Smooth muscle cell (in vitro differentiated cells): ENCODE results near the gene ZNF771. TPM values are rescaled to one million over a fixed set of nuclear protein-coding genes. Genes with fewer than 3 reads are reported as not detected.

Experiments
- DNase-seq: peaks from one replicate; lab custom pipeline; 2025; ENCODE audit not compliant: unreplicated experiment; lab: John Stamatoyannopoulos, UW
- H2AFZ ChIP-seq: fragments of 200-600 bp; sonication (generic); 2 replicates; pipeline ENCODE4 v1.6.0; 2016; ENCODE audit warnings: antibody characterized with exemption, low read depth, mild to moderate bottlenecking
- H3F3A ChIP-seq: fragments of 200-600 bp; sonication (generic); 2 replicates; pipeline ENCODE4 v1.6.0; 2017; ENCODE audit warnings: antibody characterized with exemption, low read depth
- H3K27ac ChIP-seq: fragments of 200-600 bp; sonication (generic); 2 replicates; pipeline ENCODE4 v1.5.1; 2016; ENCODE audit warnings: low read depth, mild to moderate bottlenecking
- H3K27me3 ChIP-seq: fragments of 200-600 bp; sonication (generic); 2 replicates; pipeline ENCODE4 v1.6.1; 2016; ENCODE audit warnings: low read depth, mild to moderate bottlenecking
- H3K36me3 ChIP-seq: fragments of 200-600 bp; sonication (generic); 2 replicates; pipeline ENCODE4 v1.5.1; 2016; ENCODE audit warnings: low read depth
- H3K4me1 ChIP-seq: fragments of 200-600 bp; sonication (generic); 2 replicates; pipeline ENCODE4 v1.5.1; 2016; ENCODE audit warnings: low read depth
- H3K4me2 ChIP-seq: fragments of 200-600 bp; sonication (generic); 2 replicates; pipeline ENCODE4 v1.6.0; 2016; ENCODE audit warnings: mild to moderate bottlenecking
- H3K4me3 ChIP-seq: fragments of 200-600 bp; sonication (generic); 2 replicates; pipeline ENCODE4 v1.5.1; 2016; ENCODE audit warnings: mild to moderate bottlenecking
- H3K79me2 ChIP-seq: fragments of 200-600 bp; sonication (generic); 2 replicates; pipeline ENCODE4 v1.6.0; 2016; ENCODE audit warnings: low read depth, mild to moderate bottlenecking
- H3K9ac ChIP-seq: fragments of 200-600 bp; sonication (generic); 2 replicates; pipeline ENCODE4 v1.6.0; 2016; ENCODE audit warnings: low read depth
- H3K9me3 ChIP-seq: fragments of 200-600 bp; sonication (generic); replicated peaks from 2 replicates; pipeline ENCODE4 v1.5.1; 2016; ENCODE audit warnings: low read depth
- H4K20me1 ChIP-seq: fragments of 200-600 bp; sonication (generic); 2 replicates; pipeline ENCODE4 v1.6.0; 2016; ENCODE audit warnings: low read depth
- CTCF ChIP-seq: fragments of 200-600 bp; sonication (generic); IDR thresholded peaks from 2 replicates; pipeline ENCODE4 v1.5.1; 2017; ENCODE audit warnings: borderline replicate concordance, mild to moderate bottlenecking, antibody characterized with exemption; ENCODE audit not compliant: insufficient read depth, poor library complexity, severe bottlenecking
- WGBS: methylation state at CpG from one replicate; pipeline ENCODE4 v1.1.7; 2016; ENCODE audit warnings: low lambda C conversion rate; 5-methylcytosine and 5-hydroxymethylcytosine counted together
- polyA plus RNA-seq: library from polyadenylated mRNA; unstranded; fragments of >200 nt; fragmentation: Nextera tagmentation; extraction: Ambion mirVana; gene quantifications from 2 replicates; pipeline ENCODE4 v1.2.1, GENCODE V29; 2016
- total RNA-seq: library from RNA; depleted of rRNA; stranded (reverse); fragments of >200 nt; gene quantifications from 2 replicates; pipeline ENCODE4 v1.2.3, GENCODE V29; 2014

Gene ZNF771
- total and polyA plus RNA-seq, 2 experiments from 2014 or later: 7.2 to 20.9 TPM

GRCh38 chr16:30377812-30378235 lies 29.6 kb upstream of the ZNF771 start:
- DNase-seq: peak; percentile 82
- no peaks in the 10 kb centered on the region for H3F3A ChIP-seq
- TF ChIP-seq CTCF: no peak

GRCh38 chr16:30378236-30379157 lies 28.9 kb upstream of the ZNF771 start:
- Histone ChIP-seq H3K9ac (peak overlapping the region; percentile 96), H3K4me1 (peaks cover 14% of the 10 kb centered on the region), H3K27ac (peak overlapping the region; percentile 99), H3K36me3 (no peaks in the 10 kb centered on the region), H4K20me1 (peaks cover 5% of the 10 kb centered on the region), H3K9me3 (no peaks in the 10 kb centered on the region), H2AFZ (no peak overlapping the region), H3K27me3 (no peaks in the 10 kb centered on the region), H3K4me3 (peak overlapping the region; percentile 67), H3K4me2 (peak overlapping the region; percentile 95), H3K79me2 (no peaks in the 10 kb centered on the region), H3F3A (no peaks in the 10 kb centered on the region)
- peak; percentile 16 for TF ChIP-seq CTCF
- WGBS: under 1% methylated on average over 47 of the region's 67 CpGs
- DNase-seq: peak; percentile 97

More at GRCh38 chr16:30377812-30378235, 29.6 kb upstream of the ZNF771 start:
- Histone ChIP-seq H3K27me3 (no peaks in the 10 kb centered on the region), H3K79me2 (no peaks in the 10 kb centered on the region), H3K9ac (peak overlapping the region; percentile 96), H3K4me3 (peak overlapping the region; percentile 67), H3K9me3 (no peaks in the 10 kb centered on the region), H3K4me1 (peaks cover 14% of the 10 kb centered on the region), H3K27ac (peak overlapping the region; percentile 99), H3K4me2 (peak overlapping the region; percentile 95), H4K20me1 (peaks cover 5% of the 10 kb centered on the region), H3K36me3 (no peaks in the 10 kb centered on the region), H2AFZ (peak overlapping the region; percentile 89)
- under 1% methylated on average over 35 of the region's 39 CpGs for WGBS

- Histone ChIP-seq H3K4me2 (peak overlapping the region; percentile 95), H3K36me3 (no peaks in the 10 kb centered on the region), H3K9ac (peak overlapping the region; percentile 43), H3K27ac (peak overlapping the region; percentile 67), H3K79me2 (no peaks in the 10 kb centered on the region), H3K27me3 (no peaks in the 10 kb centered on the region), H3K4me3 (peak overlapping the region; percentile 67), H3F3A (no peaks in the 10 kb centered on the region), H4K20me1 (peaks cover 5% of the 10 kb centered on the region), H3K4me1 (peaks cover 14% of the 10 kb centered on the region), H2AFZ (no peak overlapping the region), H3K9me3 (no peaks in the 10 kb centered on the region)
- WGBS: 26% methylated on average over 27 of the region's 27 CpGs
- no peak for DNase-seq
- TF ChIP-seq CTCF: no peak
Measured at GRCh38 chr16:30379158-30379783, 28.1 kb upstream of the ZNF771 start.
